HG02938 (cell line): ENCODE data around the gene SOBP.

Source experiments
- ATAC-seq: cut with Tn5 transposase; IDR thresholded peaks from one replicate; pipeline ENCODE4 v1.9.1; 2021; ENCODE audit warnings: mild to moderate bottlenecking, moderate library complexity; ENCODE audit not compliant: unreplicated experiment

SOBP gene

GRCh38 chr6:107653861-107654394 lies 164.0 kb downstream of the SOBP start:
- ATAC-seq, result no peak

GRCh38 chr6:107654764-107655163 lies 164.8 kb downstream of the SOBP start:
- no peak for ATAC-seq

GRCh38 chr6:107655245-107655644 lies 165.3 kb downstream of the SOBP start:
- ATAC-seq, result no peak

GRCh38 chr6:107655864-107656263 lies 165.9 kb downstream of the SOBP start:
- ATAC-seq, result no peak

GRCh38 chr6:107656401-107656800 lies 166.5 kb downstream of the SOBP start:
- no peak for ATAC-seq

GRCh38 chr6:107656883-107657282 lies 167.0 kb downstream of the SOBP start:
- ATAC-seq, result no peak

GRCh38 chr6:107657373-107657754 lies 167.4 kb downstream of the SOBP start:
- ATAC-seq, result no peak

GRCh38 chr6:107657755-107658461 lies 168.0 kb downstream of the SOBP start:
- ATAC-seq, result peak; percentile 88

GRCh38 chr6:107658920-107659865 lies 169.3 kb downstream of the SOBP start:
- no peak for ATAC-seq

GRCh38 chr6:107660839-107661238 lies 170.9 kb downstream of the SOBP start:
- no peak for ATAC-seq

GRCh38 chr6:107661291-107661690 lies 171.4 kb downstream of the SOBP start:
- no peak for ATAC-seq

- no peak for ATAC-seq
Measured at GRCh38 chr6:107662333-107662732, 172.4 kb downstream of the SOBP start.

- ATAC-seq, result no peak
Measured at GRCh38 chr6:107663308-107663707, 173.4 kb downstream of the SOBP start.

- no peak for ATAC-seq
Measured at GRCh38 chr6:107665382-107665781, 175.5 kb downstream of the SOBP start.

- no peak for ATAC-seq
Measured at GRCh38 chr6:107666084-107666980, 176.4 kb downstream of the SOBP start.

GRCh38 chr6:107666981-107667601 lies 177.2 kb downstream of the SOBP start:
- no peak for ATAC-seq

- no peak for ATAC-seq
Measured at GRCh38 chr6:107667790-107668189, 177.9 kb downstream of the SOBP start.

- peak; percentile 94 for ATAC-seq
Measured at GRCh38 chr6:107668743-107669474, 179.0 kb downstream of the SOBP start.

GRCh38 chr6:107670792-107671199 lies 180.9 kb downstream of the SOBP start:
- no peak for ATAC-seq

GRCh38 chr6:107673076-107673494 lies 183.2 kb downstream of the SOBP start:
- no peak for ATAC-seq
